Thyroid gland (tissue), 4 donors: ENCODE results near the gene MIS18A. TPM values are rescaled to one million over a fixed set of nuclear protein-coding genes. Genes with fewer than 3 reads are reported as not detected.

Source experiments
- DNase-seq, 2 donors: peaks; one replicate each; pipeline ENCODE4 v3.0.0-alpha.2; 2019
- H3K27ac ChIP-seq, 3 donors: fragments of 200-600 bp; sonication (generic); 1 replicate in 2 of 3; 2 replicates in 1 of 3; pipeline ENCODE4 v1.5.1; 2016 to 2019; ENCODE audit warnings: mild to moderate bottlenecking in 1 of 3, moderate library complexity in 1 of 3
- H3K27me3 ChIP-seq: fragments of 200-600 bp; sonication (generic); one replicate; pipeline ENCODE4 v1.5.1; 2019
- H3K36me3 ChIP-seq, 2 donors: fragments of 200-600 bp; sonication (generic); one replicate each; pipeline ENCODE4 v1.5.1; 2016 to 2019
- H3K4me1 ChIP-seq, 2 donors: fragments of 200-600 bp; sonication (generic); one replicate each; pipeline ENCODE4 v1.5.1; 2017 to 2019
- H3K4me3 ChIP-seq, 3 donors: fragments of 200-600 bp; sonication (generic); replicated peaks in 1 of 3; 1 replicate in 2 of 3; 2 replicates in 1 of 3; pipeline ENCODE4 v1.5.1; 2016; ENCODE audit warnings: mild to moderate bottlenecking in 1 of 3
- H3K9me3 ChIP-seq: fragments of 200-600 bp; sonication (generic); one replicate; pipeline ENCODE4 v1.5.1; 2017
- CTCF ChIP-seq, 6 experiments: fragments of 200-600 bp in 3 of 6; fragments of 450-650 bp in 3 of 6; sonication (generic) in 3 of 6; IDR thresholded peaks; one replicate each; pipeline ENCODE4 v1.5.1; 2016 to 2019; ENCODE audit warnings: antibody characterized with exemption in 6 of 6, mild to moderate bottlenecking in 2 of 6, inconsistent platforms in 1 of 6, moderate library complexity in 1 of 6
- POLR2A ChIP-seq, 2 donors: fragments of 450-650 bp; IDR thresholded peaks; one replicate each; pipeline ENCODE4 v1.6.1; 2017; ENCODE audit warnings: antibody characterized with exemption in 2 of 2, mild to moderate bottlenecking in 2 of 2, moderate library complexity in 1 of 2
- WGBS, 2 donors: methylation state at CpG; one replicate each; pipeline ENCODE4 v1.1.5; 2017; 5-methylcytosine and 5-hydroxymethylcytosine counted together
- intact Hi-C: fragments of 100-400 bp; cut with DNase I; formaldehyde crosslinking; loops from one replicate; pipeline ENCODE4 v1.15.1; 2023
- total RNA-seq, 4 donors: library from RNA; depleted of rRNA; stranded (reverse); fragments of >200 nt; gene quantifications; one replicate each; pipeline ENCODE4 v1.2.3, GENCODE V29; 2016

Gene MIS18A
- total RNA-seq, 4 donors from 2014 or later: 4.8 to 7.1 (median 7.0) TPM

GRCh38 chr21:32317726-32318125 is 38.9 kb upstream of the MIS18A start:
- Histone ChIP-seq H3K27ac (no peak overlapping the region), H3K9me3 (no peaks in the 10 kb centered on the region), H3K4me3 (no peak overlapping the region), H3K36me3 (peaks cover 65 to 69% of the 10 kb centered on the region in 2 donors), H3K27me3 (no peaks in the 10 kb centered on the region), H3K4me1 (peaks cover 0 to 4% of the 10 kb centered on the region in 2 donors)
- TF ChIP-seq POLR2A (IDR thresholded peaks at IDR 0.05) (no peak), CTCF (IDR thresholded peaks at IDR 0.05) (no peak)
- intact Hi-C loops: no loop called here
- 96 to 97% methylated on average over 5 to 8 of the region's 9 CpGs for WGBS, 2 donors
- no peak for DNase-seq

GRCh38 chr21:32316361-32317215 is 37.7 kb upstream of the MIS18A start:
- TF ChIP-seq POLR2A (IDR thresholded peaks at IDR 0.05): no peak
- WGBS, 2 donors: 95 to 96% methylated on average over 17 to 21 of the region's 22 CpGs
- peaks cover 0 to 4% of the 10 kb centered on the region in 2 donors for H3K4me1 ChIP-seq
- intact Hi-C loops: no loop called here
- H3K27ac ChIP-seq: no peak overlapping the region
- H3K9me3 ChIP-seq: no peaks in the 10 kb centered on the region
- no peaks in the 10 kb centered on the region for H3K27me3 ChIP-seq
- peaks cover 56 to 58% of the 10 kb centered on the region in 2 donors for H3K36me3 ChIP-seq
- no peak for DNase-seq
- H3K4me3 ChIP-seq: no peak overlapping the region

- Histone ChIP-seq H3K27ac (no peak overlapping the region), H3K4me3 (no peak overlapping the region), H3K9me3 (no peaks in the 10 kb centered on the region), H3K36me3 (peaks cover 47 to 49% of the 10 kb centered on the region in 2 donors), H3K27me3 (no peaks in the 10 kb centered on the region), H3K4me1 (peaks cover 0 to 4% of the 10 kb centered on the region in 2 donors)
- TF ChIP-seq POLR2A (IDR thresholded peaks at IDR 0.05): no peak
- intact Hi-C loops: no loop called here
- DNase-seq: no peak
- WGBS, 2 donors: 89 to 94% methylated on average over 13 to 14 of the region's 14 CpGs
Measured at GRCh38 chr21:32315511-32316281, 36.8 kb upstream of the MIS18A start.

- peaks cover 0 to 4% of the 10 kb centered on the region in 2 donors for H3K4me1 ChIP-seq
- WGBS, 2 donors: 96 to 97% methylated on average over 16 of the region's 16 CpGs
- peaks cover 40 to 47% of the 10 kb centered on the region in 2 donors for H3K36me3 ChIP-seq
- H3K4me3 ChIP-seq: no peak overlapping the region
- intact Hi-C loops: no loop called here
- H3K9me3 ChIP-seq: no peaks in the 10 kb centered on the region
- no peak for DNase-seq
- no peak overlapping the region for H3K27ac ChIP-seq
- TF ChIP-seq CTCF (IDR thresholded peaks at IDR 0.05) (no peak), POLR2A (IDR thresholded peaks at IDR 0.05) (no peak)
- H3K27me3 ChIP-seq: no peaks in the 10 kb centered on the region
Measured at GRCh38 chr21:32314806-32315205, 36.0 kb upstream of the MIS18A start.

- H3K27me3 ChIP-seq: no peaks in the 10 kb centered on the region
- H3K27ac ChIP-seq: no peak overlapping the region
- WGBS, 2 donors: 92 to 96% methylated on average over 6 of the region's 6 CpGs
- intact Hi-C loops: no loop called here
- peaks cover 30% of the 10 kb centered on the region in 2 donors for H3K36me3 ChIP-seq
- TF ChIP-seq CTCF (IDR thresholded peaks at IDR 0.05): no peak
- H3K4me3 ChIP-seq: no peak overlapping the region
- no peak for DNase-seq
- H3K9me3 ChIP-seq: no peaks in the 10 kb centered on the region
- peaks cover 0 to 4% of the 10 kb centered on the region in 2 donors for H3K4me1 ChIP-seq
Measured at GRCh38 chr21:32312976-32313375, 34.1 kb upstream of the MIS18A start.
